ENCODE measurements around the gene TP53TG3C.
"Not testable (repeated sequence)": the region's sequence is repeated elsewhere in the genome, so short reads cannot be mapped to it uniquely, and the experiment has no call there.

Gene TP53TG3C

DNA sequence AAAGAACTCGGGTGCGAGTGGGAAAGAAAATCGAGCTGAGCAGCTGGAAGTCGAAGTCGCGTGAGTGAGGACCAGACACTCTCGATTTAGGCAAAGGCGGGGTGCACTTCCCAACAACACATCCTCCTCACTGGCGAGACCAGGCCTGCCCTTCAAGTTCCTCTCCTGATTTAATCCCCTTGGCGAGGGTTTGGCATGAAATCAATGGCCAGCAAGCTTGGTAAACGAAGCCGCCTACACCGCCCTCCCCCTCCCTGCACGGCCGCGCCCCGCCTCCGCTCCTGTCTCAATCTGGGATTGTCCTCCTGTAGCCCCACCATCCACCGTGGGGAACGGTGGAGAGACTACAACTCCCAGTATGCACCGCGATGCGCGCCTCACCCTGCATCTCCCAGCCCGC, at the start of gene TP53TG3C:
Gene TP53TG3C, plus strand, starts transcription at position 301 of the 400 bp plus-strand sequence. Its CDS starts 68 bp downstream, at position 369.
- H3K36me3 Mint-ChIP-seq (ENCODE audit: low read depth); H3K27ac Mint-ChIP-seq; H3K9me3 Mint-ChIP-seq; DNase-seq; ATAC-seq; H3K4me3 Mint-ChIP-seq; H3K27me3 Mint-ChIP-seq; H3K4me1 Mint-ChIP-seq: not testable (repeated sequence)
